ENCODE measurements around the gene CDKN3.
"Not testable (repeated sequence)": the region's sequence is repeated elsewhere in the genome, so short reads cannot be mapped to it uniquely, and the experiment has no call there.

CDKN3 gene

DNA sequence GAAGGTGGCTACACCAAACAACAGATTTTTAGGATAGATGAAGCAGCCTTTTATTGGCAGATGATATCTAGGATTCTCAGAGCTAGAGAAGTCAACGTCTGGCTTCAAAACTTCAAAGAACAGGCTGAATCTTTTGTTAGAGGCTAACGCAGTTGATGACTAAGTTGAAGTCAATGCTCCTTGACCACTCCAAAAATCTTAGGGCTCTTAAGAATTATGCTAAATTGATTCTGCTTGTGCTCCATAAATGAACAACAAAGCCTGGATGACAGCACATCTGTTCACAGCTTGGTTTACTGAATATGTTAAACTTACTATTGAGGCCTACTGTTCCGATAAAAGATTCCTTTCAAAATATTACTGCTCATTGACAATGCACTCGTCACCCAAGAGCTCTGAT, 13.0 kb upstream of the CDKN3 start:
- TF ChIP-seq, protein P1, sequence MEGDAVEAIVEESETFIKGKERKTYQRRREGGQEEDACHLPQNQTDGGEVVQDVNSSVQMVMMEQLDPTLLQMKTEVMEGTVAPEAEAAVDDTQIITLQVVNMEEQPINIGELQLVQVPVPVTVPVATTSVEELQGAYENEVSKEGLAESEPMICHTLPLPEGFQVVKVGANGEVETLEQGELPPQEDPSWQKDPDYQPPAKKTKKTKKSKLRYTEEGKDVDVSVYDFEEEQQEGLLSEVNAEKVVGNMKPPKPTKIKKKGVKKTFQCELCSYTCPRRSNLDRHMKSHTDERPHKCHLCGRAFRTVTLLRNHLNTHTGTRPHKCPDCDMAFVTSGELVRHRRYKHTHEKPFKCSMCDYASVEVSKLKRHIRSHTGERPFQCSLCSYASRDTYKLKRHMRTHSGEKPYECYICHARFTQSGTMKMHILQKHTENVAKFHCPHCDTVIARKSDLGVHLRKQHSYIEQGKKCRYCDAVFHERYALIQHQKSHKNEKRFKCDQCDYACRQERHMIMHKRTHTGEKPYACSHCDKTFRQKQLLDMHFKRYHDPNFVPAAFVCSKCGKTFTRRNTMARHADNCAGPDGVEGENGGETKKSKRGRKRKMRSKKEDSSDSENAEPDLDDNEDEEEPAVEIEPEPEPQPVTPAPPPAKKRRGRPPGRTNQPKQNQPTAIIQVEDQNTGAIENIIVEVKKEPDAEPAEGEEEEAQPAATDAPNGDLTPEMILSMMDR (IDR thresholded peaks at IDR 0.05; ENCODE audit: control insufficient read depth, extremely low read depth, insufficient read depth): no peak
- no peak for DNase-seq (ENCODE audit: low read depth)
- H3K4me3 ChIP-seq (ENCODE audit: low read depth, low read length): no peak overlapping the region

DNA sequence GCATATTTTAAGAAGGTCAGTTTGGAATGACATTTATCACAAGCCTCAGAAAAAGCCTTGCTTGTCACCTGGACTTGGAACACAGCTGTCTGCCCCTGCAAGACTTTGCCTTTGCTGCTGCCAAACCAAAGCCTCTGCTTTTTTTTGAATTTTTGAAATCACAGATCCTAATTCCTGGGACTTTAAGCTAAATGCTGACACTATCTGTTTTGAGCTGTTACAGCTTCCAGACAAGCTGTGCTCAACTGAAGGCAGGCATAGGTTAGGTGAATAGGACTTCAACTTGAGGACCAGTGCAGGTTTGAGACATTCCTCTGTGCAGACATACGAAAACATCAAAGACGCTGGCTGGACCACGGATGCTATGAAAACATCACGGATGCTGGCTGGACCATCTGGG, 11.3 kb upstream of the CDKN3 start:
- H3K4me3 ChIP-seq (ENCODE audit: low read depth, low read length): no peak overlapping the region
- TF ChIP-seq, protein P1 (IDR thresholded peaks at IDR 0.05; ENCODE audit: control insufficient read depth, extremely low read depth, insufficient read depth): no peak
- DNase-seq (ENCODE audit: low read depth): no peak

DNA sequence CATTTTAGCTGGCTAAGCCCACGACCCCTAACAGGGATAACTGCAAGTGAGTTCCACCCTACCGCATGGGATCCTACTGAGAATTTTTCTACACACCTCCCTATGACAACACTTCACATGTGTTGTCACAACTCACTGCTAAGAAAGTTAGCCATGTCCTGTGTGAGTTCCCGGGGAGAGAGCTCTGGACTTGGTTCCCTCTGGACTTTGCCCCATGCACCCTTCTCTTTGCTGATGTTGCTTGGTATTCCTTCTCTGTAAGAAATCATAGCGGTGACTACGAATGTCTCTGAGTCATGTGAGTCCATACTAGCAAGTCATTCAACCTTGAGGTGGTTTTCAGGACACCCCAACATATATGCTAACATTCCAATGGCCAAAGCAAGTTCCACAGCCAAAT, 9.5 kb upstream of the CDKN3 start:
- DNase-seq (ENCODE audit: low read depth): no peak
- TF ChIP-seq, protein P1 (IDR thresholded peaks at IDR 0.05; ENCODE audit: control insufficient read depth, extremely low read depth, insufficient read depth): no peak
- no peak overlapping the region for H3K4me3 ChIP-seq (ENCODE audit: low read depth, low read length)

DNA sequence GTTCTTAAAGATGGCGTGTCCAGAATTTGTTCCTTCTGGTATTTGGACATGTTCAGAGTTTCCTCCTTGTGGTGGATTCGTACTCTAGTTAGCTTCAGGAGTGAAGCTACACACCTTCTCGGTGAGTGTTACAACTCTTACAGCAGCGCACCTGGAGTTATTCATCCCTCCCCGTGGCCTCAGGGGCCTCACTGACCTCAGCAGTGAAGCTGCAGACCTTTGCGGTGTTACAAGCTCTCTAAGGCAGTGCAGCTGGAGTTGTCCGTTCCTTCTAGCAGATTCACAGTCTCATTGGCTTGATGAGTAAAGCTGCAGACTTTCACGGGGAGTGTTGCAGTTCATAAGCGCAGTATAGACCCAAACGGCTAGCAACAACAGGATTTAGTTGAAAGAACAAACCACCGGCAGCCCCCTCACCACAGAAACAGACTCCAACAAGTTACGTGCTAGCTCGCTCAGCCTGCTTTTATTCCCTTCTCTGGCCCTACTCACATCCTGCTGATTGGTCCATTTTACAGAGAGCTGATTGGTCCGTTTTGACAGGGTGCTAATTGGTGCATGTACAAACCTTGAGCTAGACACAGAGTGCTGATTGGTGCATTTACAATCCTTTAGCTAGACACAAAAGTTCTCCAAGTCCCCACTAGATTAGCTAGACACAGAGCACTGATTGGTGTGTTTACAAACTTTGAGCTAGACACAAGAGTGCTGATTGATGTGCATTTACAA, 4.5 kb upstream of the CDKN3 start:
- TF ChIP-seq, protein P1 (IDR thresholded peaks at IDR 0.05; ENCODE audit: control insufficient read depth, extremely low read depth, insufficient read depth): no peak
- DNase-seq (ENCODE audit: low read depth): no peak
- no peak overlapping the region for H3K4me3 ChIP-seq (ENCODE audit: low read depth, low read length)

GRCh38 chr14:54392986-54393884, 3.6 kb upstream of the CDKN3 start:
- not testable (repeated sequence) for H3K4me3 ChIP-seq (ENCODE audit: low read depth, low read length); DNase-seq (ENCODE audit: low read depth)

DNA sequence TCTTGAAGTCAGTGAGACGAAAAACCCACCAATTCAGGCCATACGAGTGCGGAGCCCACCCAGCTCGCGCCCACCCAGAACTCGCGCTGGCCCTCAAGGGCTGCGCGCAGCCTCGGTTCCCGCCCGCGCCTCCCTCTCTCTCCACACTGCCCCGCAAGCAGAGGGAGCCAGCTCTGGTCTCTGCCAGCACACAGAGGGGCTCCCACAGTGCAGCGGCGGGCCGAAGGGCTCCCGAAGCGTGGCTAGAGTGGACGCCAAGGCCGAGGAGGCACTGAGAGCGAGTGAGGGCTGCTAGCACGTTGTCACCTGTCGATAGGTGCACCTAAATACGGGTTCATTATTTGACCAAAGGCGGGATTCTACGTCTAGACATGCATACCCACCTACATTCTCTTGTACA, 2.2 kb upstream of the CDKN3 start:
- no peak for DNase-seq (ENCODE audit: low read depth)
- TF ChIP-seq, protein P1 (IDR thresholded peaks at IDR 0.05; ENCODE audit: control insufficient read depth, extremely low read depth, insufficient read depth): no peak
- no peak overlapping the region for H3K4me3 ChIP-seq (ENCODE audit: low read depth, low read length)

GRCh38 chr14:54395284-54395683, 1.5 kb upstream of the CDKN3 start:
- no peak for DNase-seq (ENCODE audit: low read depth)
- TF ChIP-seq, protein P1 (IDR thresholded peaks at IDR 0.05; ENCODE audit: control insufficient read depth, extremely low read depth, insufficient read depth): no peak
- H3K4me3 ChIP-seq (ENCODE audit: low read depth, low read length): no peak overlapping the region

Measured in LNCaP clone FGC (cell line).